Transverse colon (tissue), 3 donors: ENCODE results near the gene HTR2A.

Source experiments
- POLR2A ChIP-seq: fragments of 450-650 bp; IDR thresholded peaks from one replicate; pipeline ENCODE4 v1.6.1; 2016; ENCODE audit warnings: antibody characterized with exemption, mild to moderate bottlenecking, moderate library complexity
- TF ChIP-seq, protein P1 (sequence below), 5 experiments: fragments of 200-600 bp in 3 of 5; fragments of 450-650 bp in 2 of 5; sonication (generic) in 3 of 5; IDR thresholded peaks; 1 replicate in 2 of 5; 2 replicates in 3 of 5; pipeline ENCODE4 v1.5.1; 2016 to 2017; ENCODE audit warnings: antibody characterized with exemption in 5 of 5, inconsistent platforms in 3 of 5, mild to moderate bottlenecking in 2 of 5, moderate library complexity in 1 of 5

DNA sequence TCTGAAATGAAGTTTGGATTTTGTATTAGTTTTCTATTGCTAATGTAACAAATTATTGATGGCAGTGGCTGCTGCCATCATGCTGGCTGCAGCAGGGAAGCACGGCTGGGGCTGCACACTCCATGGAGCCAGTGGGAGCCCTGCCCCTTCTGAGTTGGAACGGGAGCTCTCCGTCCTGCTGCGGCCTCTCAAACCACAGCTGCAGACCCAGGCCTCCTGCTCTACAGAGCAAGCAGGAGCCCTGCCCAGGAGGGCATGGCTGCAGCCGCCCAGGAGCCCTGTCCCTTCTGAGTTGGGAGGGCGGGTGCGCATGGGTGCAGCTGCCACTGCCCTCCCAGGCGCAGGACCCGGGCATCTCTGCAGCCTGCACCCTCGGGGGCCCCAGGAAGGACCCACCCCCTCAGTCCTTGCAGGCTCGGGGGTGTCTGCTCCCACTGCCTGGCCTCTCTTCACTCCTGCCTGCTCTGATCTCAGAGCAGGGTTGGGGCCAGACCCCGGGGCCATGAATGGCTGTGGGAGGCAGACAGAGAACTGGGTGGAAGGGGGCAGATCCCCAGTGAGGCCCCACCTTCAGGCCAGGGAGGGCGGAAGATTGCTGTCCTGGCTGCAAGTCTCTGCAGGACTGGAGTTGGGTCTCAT, 78.9 kb downstream of the HTR2A start:
- TF ChIP-seq, protein P1, sequence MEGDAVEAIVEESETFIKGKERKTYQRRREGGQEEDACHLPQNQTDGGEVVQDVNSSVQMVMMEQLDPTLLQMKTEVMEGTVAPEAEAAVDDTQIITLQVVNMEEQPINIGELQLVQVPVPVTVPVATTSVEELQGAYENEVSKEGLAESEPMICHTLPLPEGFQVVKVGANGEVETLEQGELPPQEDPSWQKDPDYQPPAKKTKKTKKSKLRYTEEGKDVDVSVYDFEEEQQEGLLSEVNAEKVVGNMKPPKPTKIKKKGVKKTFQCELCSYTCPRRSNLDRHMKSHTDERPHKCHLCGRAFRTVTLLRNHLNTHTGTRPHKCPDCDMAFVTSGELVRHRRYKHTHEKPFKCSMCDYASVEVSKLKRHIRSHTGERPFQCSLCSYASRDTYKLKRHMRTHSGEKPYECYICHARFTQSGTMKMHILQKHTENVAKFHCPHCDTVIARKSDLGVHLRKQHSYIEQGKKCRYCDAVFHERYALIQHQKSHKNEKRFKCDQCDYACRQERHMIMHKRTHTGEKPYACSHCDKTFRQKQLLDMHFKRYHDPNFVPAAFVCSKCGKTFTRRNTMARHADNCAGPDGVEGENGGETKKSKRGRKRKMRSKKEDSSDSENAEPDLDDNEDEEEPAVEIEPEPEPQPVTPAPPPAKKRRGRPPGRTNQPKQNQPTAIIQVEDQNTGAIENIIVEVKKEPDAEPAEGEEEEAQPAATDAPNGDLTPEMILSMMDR (IDR thresholded peaks at IDR 0.05): no peak
- no peak for TF ChIP-seq POLR2A
